HG03175 (cell line): ENCODE results near the gene HRH1.

Experiments
- ATAC-seq: cut with Tn5 transposase; IDR thresholded peaks from one replicate; pipeline ENCODE4 v1.9.1; 2021; ENCODE audit warnings: mild to moderate bottlenecking, moderate library complexity; ENCODE audit not compliant: unreplicated experiment

HRH1 gene

DNA sequence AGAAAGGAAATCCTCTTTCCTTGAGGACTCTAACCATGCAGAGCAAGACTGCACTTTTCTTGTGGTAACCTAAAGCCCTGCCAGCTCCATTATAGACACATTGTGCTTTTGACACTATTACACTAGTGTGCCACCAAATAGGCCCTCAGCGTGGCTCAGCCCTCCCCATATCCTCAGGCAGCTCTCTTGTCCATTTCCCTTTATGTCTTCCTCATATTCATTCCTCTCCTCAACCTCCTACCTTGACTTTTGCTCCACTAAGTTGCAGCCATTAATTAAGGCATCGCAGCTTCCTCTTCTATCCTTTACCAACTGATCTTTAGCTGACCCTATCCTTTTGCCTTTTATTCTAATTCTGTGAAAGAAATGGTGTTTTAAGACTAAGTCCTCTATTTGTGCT is 121.6 kb downstream of the HRH1 start:
- ATAC-seq: no peak

DNA sequence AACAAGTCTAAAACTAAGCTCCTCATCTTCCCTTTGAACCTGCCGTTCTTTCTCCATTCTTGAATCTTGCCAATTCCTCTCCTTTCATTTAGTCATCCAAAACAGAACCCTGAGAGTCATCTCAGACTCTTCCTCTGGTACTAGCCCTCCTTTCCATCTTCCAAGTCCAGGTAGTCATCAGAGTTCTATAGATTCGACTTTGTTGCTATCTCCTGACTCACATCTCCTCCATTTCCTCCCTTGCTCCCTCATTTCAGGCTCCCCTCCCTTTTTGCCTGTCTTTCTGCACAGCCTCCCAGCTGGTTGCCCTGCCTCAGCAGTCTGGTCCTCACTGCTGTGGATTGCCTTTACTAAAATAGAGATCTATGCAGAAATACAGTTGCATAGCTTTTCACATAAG is 122.6 kb downstream of the HRH1 start:
- no peak for ATAC-seq

DNA sequence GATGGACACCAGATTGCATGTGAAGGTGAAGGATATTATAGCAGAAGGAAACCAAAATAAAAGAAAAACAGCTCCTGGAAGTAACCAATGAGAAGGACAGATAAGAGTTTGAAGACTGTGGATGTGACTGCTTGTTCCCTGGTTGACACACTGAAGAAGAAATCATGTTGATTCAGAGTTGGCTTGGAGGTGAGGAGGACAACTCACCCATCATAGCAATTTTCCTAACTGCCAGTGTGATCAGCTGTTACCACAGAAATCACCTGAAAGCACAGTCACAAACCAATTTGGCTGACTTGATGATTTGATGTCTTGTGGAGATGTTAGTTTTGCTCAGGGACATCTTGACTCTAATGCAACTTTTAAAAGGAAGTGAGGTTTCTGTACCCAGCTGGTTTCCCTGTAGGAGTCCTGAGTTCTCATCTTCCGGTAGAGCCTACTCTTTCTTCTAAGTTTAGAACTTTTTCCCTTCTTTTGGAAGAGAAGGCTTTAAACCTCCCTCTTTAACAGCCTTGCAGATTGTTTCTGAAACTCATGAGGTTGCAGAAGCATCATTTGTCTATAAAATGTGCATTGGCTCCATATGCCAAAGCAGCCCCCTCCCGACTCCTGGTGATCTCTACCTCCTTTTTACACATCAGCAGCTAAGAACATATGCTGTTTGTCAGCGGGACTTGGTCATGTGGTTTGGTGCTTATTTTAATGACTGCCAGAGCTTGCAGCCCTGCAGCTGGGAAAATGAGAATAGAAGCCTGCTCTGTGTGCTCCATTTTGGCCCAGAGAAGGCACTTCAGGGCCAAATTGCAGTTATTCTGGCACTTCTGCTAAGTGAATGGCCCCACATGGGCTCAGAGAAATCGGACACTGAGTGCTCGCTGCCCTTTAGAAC is 128.2 kb downstream of the HRH1 start:
- ATAC-seq: no peak

DNA sequence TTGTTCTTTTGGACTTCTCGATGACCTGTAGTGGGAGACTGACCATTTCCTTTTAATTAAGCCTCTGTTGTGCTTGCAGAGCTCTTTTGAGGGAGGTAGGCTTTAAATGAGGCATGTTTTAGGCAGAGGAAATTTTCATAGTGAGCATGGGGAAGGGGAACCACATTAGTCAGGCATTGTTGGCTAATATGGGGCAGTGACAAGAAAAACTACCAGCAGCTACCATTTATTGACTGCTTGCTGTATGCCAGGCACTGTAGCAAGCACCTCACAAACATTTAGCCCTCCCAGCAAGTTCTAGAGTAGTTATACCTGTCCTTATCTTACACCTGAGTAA is 128.8 kb downstream of the HRH1 start:
- ATAC-seq: no peak

DNA sequence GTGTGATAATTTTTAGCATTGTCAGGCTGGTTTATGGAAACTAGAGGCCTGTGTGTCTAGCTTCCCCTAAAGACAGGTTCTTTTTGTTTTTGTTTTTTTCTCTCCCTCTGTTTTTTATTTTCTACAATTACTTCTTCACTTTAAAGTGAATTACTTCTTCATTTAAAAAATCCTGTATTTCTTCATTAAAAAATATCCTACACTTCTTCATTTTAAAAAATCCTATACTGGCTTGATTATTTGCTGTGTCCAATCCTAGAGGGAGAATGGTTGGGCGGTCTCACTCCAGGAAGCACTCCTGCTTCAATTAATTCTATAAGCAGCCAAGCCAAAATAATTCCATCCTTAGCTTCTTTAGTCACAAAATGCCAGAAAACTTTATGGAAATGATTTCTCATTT is 129.7 kb downstream of the HRH1 start:
- ATAC-seq: no peak

DNA sequence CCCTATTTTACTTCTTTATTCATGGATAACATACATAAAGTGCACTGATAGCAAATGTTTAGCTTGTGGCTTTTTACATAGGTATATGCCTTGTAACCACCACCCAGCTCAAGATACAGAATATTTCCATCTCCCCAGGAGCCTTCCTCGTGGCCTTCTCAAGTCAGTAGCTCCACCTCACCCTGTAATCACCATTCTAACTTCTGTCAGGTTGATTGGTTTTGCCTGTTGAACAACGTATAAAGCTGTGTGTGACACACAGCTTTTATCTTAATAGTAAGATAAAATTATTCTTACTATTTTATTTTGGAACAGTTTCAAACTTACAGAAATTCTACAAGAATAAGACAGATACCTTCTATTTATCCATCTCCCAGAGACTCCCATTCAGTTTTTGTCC is 131.2 kb downstream of the HRH1 start:
- ATAC-seq: no peak

DNA sequence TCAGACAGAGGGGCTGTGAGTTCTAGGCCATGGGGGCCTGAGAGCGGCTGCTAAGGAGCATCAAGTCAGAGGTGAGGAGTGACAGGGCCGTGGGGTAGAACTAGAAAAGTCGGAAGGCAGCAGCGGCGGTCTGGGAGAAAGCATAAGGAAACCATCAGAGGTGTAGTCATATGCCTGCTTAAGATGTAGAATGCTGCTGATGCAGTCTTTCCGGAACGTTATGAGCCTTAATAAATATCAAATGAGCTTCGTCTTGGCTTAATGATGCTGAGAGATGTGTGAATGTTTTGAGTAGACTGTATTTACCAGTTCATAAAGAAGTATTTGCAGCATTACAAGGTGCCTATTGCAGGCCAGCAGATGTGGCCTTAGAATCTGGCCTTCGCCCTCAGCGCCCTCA is 133.1 kb downstream of the HRH1 start:
- no peak for ATAC-seq

DNA sequence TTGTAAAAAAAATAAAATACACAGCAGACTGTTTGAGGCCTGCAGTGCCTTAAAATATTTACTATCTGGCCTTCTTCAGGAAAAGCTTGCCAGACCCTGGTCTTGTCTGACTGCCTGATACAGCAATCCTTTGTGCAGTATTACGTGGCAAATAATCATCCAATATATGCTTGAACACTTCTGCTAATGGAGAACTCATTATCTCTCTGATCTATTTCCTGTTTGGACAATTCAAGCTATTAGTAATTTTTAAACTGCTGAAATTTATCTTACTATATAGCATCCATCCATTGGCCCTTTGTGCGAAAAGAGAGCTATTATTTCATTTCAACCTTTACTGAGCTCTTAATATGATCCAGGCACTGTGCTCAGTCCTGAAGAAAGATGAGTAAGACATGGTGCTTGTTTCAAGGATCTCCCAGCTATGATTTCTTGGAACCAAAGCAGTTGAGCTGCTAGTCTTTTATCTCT is 133.8 kb downstream of the HRH1 start:
- no peak for ATAC-seq

DNA sequence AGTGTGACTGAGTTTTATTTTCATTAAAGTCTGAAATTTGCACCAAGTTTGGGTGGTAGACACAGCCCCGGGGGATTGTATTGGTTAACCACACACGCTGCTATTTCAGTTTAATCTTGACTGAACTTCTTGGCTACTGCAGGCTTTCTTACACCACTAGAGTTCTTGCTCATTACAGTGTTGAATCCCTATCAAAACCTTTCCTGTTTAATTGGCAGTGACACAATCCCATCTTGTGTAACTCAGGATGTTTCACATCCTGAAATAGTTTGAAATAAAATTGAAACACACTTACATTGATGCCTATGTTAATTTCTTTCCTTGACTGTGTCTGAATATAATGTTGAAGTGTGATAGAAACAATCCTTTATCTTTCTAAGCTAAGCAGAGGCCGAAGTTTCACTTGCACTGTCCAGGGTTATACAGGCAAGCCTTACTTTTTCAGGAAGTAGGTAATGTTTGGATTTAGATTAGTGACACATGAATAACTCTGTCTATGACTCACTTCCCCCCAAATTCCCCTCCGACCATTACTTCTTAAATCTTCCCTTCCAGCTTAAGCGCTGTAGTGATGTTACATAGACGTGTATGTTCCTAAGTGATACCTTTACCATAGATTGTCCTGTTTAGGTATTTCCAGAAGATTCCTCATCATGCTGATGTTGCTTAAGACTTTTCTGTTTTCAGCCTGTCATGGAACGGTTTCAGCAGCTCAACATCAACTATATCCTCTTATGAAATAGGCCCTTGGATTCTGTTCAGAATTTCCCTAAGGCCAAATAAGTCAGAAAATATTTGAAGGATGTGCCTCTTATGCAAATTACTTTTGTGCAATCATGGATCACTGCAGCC is 134.7 kb downstream of the HRH1 start:
- peak; percentile 67 for ATAC-seq

DNA sequence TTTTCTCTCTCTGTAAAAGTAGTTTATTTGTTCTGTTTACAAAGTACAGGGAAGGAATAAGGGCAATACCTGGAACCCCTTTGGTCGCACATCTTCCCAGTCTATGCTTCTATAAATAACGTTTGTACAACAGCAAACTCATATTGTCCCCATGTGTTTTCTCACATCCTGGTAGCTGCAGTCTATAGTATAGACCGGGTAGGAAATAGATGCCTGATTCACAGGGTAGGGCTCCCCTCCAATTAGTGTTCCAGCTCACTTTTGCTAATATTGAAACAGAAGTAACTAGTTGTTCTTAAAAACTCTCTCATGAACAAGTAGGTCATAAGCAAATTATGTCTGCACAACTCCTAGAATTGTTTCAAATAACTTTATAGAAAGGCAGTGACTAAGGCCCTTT is 135.6 kb downstream of the HRH1 start:
- no peak for ATAC-seq

DNA sequence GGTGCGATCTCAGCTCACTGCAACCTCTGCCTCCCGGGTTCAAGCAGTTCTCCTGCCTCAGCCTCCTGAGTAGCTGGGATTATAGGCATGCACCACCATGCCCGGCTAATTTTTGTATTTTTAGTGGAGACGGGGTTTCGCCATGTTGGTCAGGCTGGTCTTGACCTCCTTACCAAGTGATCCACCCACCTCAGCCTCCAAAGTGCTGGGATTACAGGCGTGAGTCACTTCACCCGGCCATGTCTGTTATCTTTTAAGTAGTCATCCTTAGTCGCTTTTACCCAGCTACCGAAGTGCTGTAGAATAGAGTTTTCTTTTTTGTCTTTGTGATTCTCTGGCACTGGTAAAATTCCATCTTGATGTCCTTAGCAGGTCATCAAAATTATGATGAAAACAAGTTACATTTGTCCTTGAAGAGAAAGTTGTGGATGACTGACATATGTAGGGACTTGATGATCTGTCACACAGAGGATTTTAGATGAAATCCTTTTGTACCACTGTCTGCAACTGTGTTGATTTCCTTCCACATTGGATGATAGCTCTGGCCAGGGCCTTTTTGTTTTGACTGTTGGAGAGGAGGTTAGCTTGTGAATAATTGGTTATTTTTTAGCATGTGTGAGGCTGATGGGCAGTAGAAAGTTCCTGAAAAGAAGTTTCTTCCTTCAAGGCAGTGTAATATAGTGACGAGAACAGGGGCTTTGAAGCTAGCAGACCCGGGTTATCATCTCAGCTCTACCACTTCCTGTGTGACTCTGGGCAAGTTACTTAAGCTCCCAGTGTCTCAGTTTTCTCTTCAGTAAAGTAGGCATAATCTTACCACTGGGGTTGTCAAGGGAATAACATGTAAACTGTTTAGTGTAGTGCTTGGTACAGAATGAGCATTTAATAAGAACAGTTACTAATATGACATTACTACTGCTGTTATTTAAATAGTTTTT is 136.7 kb downstream of the HRH1 start:
- peak; percentile 50 for ATAC-seq

DNA sequence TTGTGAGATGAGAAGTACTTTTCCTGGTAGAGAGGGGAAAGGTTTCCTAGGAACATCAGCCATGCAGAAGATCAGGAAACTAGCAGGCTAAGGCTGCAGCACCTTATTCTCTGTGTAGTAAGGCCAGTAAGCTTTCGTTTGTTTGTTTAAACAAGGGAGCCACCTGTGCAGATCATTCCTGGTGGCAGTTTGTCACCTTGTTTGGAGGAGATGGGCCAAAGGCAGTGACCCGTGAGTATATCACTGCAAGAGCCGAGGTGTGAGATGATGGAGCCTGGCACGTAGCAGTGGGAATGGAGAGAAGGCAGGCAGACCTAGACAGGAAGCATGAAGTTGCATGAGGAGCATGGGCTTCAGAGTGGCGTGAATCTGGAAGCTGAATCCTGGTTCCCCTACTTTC is 137.5 kb downstream of the HRH1 start:
- ATAC-seq: no peak

DNA sequence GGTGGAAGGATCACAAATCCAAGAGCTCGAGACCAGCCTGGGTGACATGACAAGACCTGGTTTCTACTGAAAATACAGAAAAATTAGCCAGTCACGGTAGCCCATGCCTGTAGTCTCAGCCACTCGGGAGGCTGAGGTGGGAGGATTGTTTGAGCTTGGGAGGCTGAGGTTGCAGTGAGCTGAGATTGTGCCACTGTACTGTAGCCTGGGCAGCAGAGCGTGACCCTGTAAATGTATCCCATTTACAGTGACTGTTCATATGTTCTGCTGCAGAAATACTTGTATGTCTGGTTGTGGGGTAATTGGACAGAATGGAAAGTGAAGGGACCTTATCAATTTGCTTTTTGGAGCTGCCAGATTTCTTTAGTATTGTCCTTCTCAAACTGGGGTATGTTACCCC is 142.8 kb downstream of the HRH1 start:
- no peak for ATAC-seq

DNA sequence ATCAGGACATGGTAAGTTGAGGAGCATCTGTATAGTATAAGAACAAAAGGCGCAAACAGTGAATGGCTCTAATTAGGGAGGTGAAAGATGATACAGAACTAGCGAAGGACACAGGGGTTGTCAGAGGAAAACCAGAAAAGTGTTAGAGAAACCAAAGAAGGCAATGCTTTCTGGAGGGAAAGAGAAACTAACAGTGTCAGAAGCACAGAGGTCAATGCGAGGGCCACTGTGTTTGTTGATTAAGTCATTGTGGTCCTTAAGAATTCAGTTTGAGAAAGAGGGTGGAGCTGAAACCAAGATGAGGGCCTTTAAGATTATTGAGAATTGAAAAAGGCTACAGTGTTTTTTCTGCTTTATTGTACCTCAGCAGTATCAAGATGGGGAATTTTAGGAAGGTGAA is 146.7 kb downstream of the HRH1 start:
- ATAC-seq: peak; percentile 95

DNA sequence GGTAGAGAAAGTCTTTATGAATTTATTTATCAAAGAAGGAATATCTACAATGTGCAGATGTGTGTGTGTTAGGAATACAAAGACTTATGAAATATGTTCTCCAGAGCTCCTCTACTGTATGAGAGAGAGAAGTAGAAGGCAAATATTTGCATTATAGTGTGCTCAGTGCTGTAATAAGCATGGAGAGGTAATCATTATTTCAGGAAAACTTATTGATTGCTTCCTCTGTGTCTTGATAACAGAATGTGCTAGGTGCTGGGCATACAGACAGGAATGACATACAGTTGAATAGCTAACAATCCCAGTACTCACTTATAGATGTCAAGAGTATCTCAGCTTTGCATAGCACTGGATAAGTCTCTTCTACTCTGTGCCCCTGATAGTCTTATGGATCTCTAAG is 148.2 kb downstream of the HRH1 start:
- ATAC-seq: no peak

DNA sequence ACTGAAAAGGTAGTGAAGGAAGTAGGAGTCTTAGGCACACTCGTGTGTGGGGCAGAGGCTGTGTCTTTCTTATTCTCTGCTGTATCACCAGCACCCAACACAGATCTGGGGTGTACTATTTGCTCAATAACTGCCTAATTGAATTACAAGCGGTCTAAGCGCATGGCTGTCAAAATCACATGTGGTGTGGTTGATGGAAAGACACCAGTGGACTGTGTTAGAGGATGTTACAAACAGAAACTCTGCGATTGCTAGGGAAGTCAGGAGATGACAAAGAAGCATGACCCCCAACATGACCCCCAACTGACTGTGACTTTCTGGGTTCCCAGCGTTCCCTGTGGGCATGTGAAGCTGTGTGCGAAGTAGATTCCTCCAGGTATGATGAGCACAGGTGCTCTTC is 149.9 kb downstream of the HRH1 start:
- ATAC-seq: no peak

DNA sequence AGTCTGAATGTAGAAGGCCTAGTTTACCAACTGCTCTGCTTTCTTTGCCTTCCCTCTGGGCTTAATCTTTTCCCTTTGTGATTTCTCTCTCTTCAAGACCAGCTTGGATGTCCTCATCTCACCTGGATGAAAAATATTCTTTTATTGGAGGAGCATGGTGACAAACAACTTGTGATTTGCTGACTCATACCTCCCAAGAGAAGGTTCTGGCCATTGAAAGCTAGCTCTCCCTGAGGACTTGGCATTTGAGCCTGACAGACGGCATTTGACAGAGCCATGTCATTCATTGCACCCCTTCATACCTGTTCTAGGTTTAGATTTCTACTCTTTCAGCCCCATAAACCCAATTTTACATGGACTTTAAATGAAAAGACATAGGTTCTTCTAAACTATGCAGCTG is 151.2 kb downstream of the HRH1 start:
- no peak for ATAC-seq

DNA sequence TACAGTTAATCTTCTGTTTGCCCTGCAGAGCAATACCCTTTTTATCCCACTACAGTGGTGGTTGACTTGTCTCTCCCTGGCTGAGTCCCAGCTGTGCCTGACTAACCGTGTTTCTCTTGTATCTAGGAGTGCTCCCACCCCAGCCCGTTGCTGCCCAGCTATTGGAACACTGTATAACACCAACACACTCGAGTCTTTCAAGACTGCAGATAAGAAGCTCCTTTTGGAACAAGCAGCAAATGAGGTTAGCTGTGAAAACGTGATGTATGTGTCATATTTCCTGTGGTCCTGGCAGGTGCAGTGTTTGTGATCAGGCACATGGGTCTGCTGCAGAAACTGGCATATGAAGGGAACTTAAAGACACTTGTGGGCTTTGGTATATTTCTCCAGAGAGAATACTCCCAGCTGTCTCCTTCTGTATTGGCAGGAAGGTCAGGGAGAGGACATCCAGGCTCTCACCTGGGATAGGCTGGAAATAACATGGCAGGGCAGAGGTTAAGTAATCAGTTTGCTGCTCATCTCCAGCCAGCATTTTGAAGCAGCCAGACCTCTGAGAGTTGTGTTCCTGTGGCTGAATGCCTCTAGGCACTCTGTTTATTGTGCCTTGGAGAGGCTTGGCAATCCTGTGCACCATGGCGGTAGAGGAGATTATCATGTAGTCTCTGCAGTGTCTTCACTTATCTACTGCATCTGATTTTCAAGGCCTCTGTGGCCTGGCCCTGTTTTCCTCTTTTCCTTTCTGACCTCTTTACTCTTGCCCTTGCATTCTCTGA is 152.7 kb downstream of the HRH1 start:
- ATAC-seq: no peak

DNA sequence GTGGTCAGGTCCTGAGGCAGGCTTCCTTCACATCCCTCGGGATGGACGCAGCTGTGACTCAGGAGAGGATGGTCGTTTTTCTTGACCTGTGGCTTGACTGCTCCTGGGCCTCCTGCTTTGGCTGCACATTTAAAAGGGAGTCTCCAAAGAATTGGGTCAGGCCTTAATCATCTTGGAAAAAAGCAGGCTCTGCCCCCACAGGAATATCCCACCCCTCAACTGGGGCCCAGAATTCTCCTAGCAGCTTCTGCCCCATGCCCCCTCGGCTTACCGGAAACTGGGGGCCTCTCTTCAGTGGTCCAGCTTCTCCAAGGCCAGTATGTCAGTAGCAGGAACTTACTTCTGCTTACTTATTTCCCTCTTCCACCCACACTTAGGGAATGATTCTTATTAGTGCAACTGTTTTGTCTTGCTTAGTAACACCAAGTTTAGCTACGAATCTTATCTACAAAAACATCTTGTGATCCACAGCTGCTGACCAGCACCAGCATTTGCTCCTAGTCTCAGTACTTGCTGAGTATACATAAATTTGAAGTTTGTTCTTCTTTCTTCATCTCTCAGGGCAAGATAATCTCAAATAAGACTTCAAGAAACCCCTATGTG is 153.6 kb downstream of the HRH1 start:
- ATAC-seq: no peak

DNA sequence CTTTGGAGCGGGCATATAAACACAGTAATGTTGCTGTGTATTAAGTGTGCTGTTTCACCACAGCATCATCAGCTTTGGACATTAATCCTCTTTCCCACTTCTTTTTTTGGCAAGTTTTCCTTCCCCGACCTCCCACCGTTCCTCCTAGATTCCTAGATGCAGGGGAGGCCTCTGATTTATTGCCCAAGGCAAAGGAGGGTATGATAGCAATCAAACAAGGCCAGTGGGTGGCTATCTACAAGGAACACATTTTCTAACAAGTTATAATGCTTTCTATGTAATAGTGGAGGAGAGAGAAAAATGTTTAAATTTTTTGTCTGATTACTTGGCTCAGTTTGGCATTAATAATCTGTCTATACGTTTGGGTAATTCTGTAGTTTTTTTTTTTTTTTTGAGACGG is 156.0 kb downstream of the HRH1 start:
- ATAC-seq: no peak
